K562 (cell line): Measurements from ENCODE around the gene NPIPB2. TPM values are rescaled to one million over a fixed set of nuclear protein-coding genes. Genes with fewer than 3 reads are reported as not detected.
A peak's percentile ranks its signal among the peaks of the same experiment; 100 is the strongest.

ENCODE experiments used
- ATF1 ChIP-seq, 2 experiments: fragments of 450-650 bp in 1 of 2; IDR thresholded peaks; 2 replicates each; pipeline ENCODE4 v1.6.1; 2016; ENCODE audit warnings: missing compliant biosample characterization in 1 of 2, missing genetic modification characterization in 1 of 2
- BMI1 ChIP-seq: fragments of 150-350 bp; IDR thresholded peaks from 2 replicates; pipeline ENCODE4 v1.6.1; 2014; ENCODE audit warnings: low read length
- DPF2 ChIP-seq: fragments of 450-650 bp; IDR thresholded peaks from 2 replicates; pipeline ENCODE4 v1.6.1; 2016
- ESRRB ChIP-seq: fragments of 250-450 bp; sonication (Bioruptor Pico); IDR thresholded peaks from 2 replicates; pipeline ENCODE4 v1.5.0; 2020; ENCODE audit warnings: mild to moderate bottlenecking, moderate library complexity, borderline replicate concordance
- FOXP4 ChIP-seq: sonication (generic); formaldehyde crosslinking; IDR thresholded peaks from 2 replicates; pipeline ENCODE4 v1.8.0; 2022; ENCODE audit warnings: mild to moderate bottlenecking, missing genetic modification reagents, borderline replicate concordance
- GMEB1 ChIP-seq: fragments of 250-450 bp; sonication (Bioruptor Pico); IDR thresholded peaks from 2 replicates; pipeline ENCODE4 v1.4.0; 2020; ENCODE audit warnings: mild to moderate bottlenecking
- HSF4 ChIP-seq: fragments of 250-450 bp; sonication (Bioruptor Pico); IDR thresholded peaks from 2 replicates; pipeline ENCODE4 v2.1.2; 2022; ENCODE audit warnings: mild to moderate bottlenecking, moderate library complexity, borderline replicate concordance
- NELFE ChIP-seq: IDR thresholded peaks from 2 replicates; pipeline ENCODE4 v1.6.1; 2011; ENCODE audit warnings: mild to moderate bottlenecking; ENCODE audit not compliant: insufficient read depth, insufficient read length
- NFE2 ChIP-seq: IDR thresholded peaks from 2 replicates; pipeline ENCODE4 v1.6.1; 2014; ENCODE audit warnings: antibody characterized with exemption, low read depth
- PHB ChIP-seq: fragments of 250-450 bp; sonication (Bioruptor Pico); IDR thresholded peaks from 2 replicates; pipeline ENCODE4 v1.5.0; 2021
- PHB2 ChIP-seq: fragments of 450-650 bp; IDR thresholded peaks from 2 replicates; pipeline ENCODE4 v1.6.1; 2017; ENCODE audit warnings: low read depth
- POLR2G ChIP-seq: fragments of 200-400 bp; formaldehyde crosslinking; IDR thresholded peaks from 2 replicates; pipeline ENCODE4 v1.6.1; 2017; ENCODE audit warnings: low read depth, mild to moderate bottlenecking, antibody characterized with exemption, low read length, moderate library complexity
- RBM17 ChIP-seq: fragments of 200-400 bp; formaldehyde crosslinking; IDR thresholded peaks from 2 replicates; pipeline ENCODE4 v1.6.1; 2017; ENCODE audit warnings: low read depth, mild to moderate bottlenecking, low read length, borderline replicate concordance
- RNF2 ChIP-seq: sonication (generic); IDR thresholded peaks from 2 replicates; pipeline ENCODE4 v1.6.1; 2016
- SIX5 ChIP-seq, 2 experiments: IDR thresholded peaks; 2 replicates each; pipeline ENCODE4 v1.6.1; 2011; ENCODE audit warnings: low read length in 2 of 2, borderline replicate concordance in 1 of 2, low read depth in 1 of 2, mild to moderate bottlenecking in 1 of 2, moderate library complexity in 1 of 2; ENCODE audit not compliant: insufficient read depth in 1 of 2
- TAL1 ChIP-seq: fragments of 450-650 bp; IDR thresholded peaks from 2 replicates; pipeline ENCODE4 v1.6.1; 2016; ENCODE audit warnings: mild to moderate bottlenecking
- TCFL5 ChIP-seq: fragments of 250-450 bp; sonication (Bioruptor Pico); conservative IDR thresholded peaks from 2 replicates; pipeline ENCODE4 v1.6.1; 2021; ENCODE audit warnings: mild to moderate bottlenecking, moderate library complexity, matching md5 sums
- TFAM ChIP-seq: fragments of 250-450 bp; sonication (Bioruptor Pico); conservative IDR thresholded peaks from 2 replicates; pipeline ENCODE4 v1.5.0; 2021; ENCODE audit warnings: mild to moderate bottlenecking, moderate library complexity
- ZBTB17 ChIP-seq: fragments of 450-650 bp; formaldehyde crosslinking; IDR thresholded peaks from 2 replicates; pipeline ENCODE4 v1.4.0; 2020; ENCODE audit warnings: mild to moderate bottlenecking
- ZBTB43 ChIP-seq: sonication (generic); formaldehyde crosslinking; IDR thresholded peaks from 2 replicates; pipeline ENCODE4 v1.8.0; 2023; ENCODE audit warnings: mild to moderate bottlenecking, missing genetic modification reagents
- ZBTB8A ChIP-seq: fragments of 450-650 bp; IDR thresholded peaks from 2 replicates; pipeline ENCODE4 v1.6.1; 2018; ENCODE audit warnings: mild to moderate bottlenecking, moderate library complexity; ENCODE audit not compliant: partially characterized antibody
- ZNF584 ChIP-seq: fragments of 200-800 bp; sonication (Bioruptor generic); IDR thresholded peaks from 2 replicates; pipeline ENCODE4 v1.6.1; 2016; ENCODE audit warnings: low read depth, mild to moderate bottlenecking, missing genetic modification characterization, missing compliant biosample characterization
- polyA plus RNA-seq, 8 experiments: library from polyadenylated mRNA; depleted of rRNA in 4 of 8; stranded (reverse) in 5 of 8; unstranded in 3 of 8; fragments of >200 nt; fragmentation: Nextera tagmentation in 2 of 8; fragmentation: Illumina TruSeq in 1 of 8; extraction: Ambion mirVana in 2 of 8; extraction: Trizol in 1 of 8; gene quantifications; 2 replicates each; pipeline versions ENCODE4 v1.2.1 to v1.2.3, GENCODE V29; 2011 to 2014; ENCODE audit warnings: inconsistent platforms in 1 of 8, missing spikeins in 1 of 8
- total RNA-seq, 7 experiments: library from RNA; depleted of rRNA in 6 of 7; stranded (reverse); fragments of >200 nt in 6 of 7; fragmentation: Illumina TruSeq in 2 of 7; extraction: Trizol in 2 of 7; gene quantifications; 2 replicates each; pipeline versions ENCODE4 v1.2.1 to v1.2.3, GENCODE V29; 2011 to 2021; ENCODE audit warnings: low replicate concordance in 1 of 7

NPIPB2 gene
- total and polyA plus RNA-seq, 9 of the 15 experiments (the other 6 are each of a cell fraction or from before 2014, with no cell fraction given) = 0.21 to 2.9 (median 1.6) TPM; not detected in 1

GRCh38 chr16:11915644-11916523, 26.0 kb downstream of the NPIPB2 start, which contains the start of gene GSPT1 (continued):
- TF ChIP-seq ZBTB43 (CRISPR knock-in tag) (0 out of 2 replicates have a peak, but pooled peaks have one; percentile 34), RBM17 (no peak), PHB2 (no peak), TCFL5 (CRISPR knock-in tag) (peak; percentile 65; the same call in 1 of the 2 replicates), GMEB1 (CRISPR knock-in tag) (peak; percentile 78), ZBTB17 (peak; percentile 81), TFAM (CRISPR knock-in tag) (no peak), ESRRB (CRISPR knock-in tag) (no peak), POLR2G (peak; percentile 97), DPF2 (no peak), HSF4 (CRISPR knock-in tag) (no peak), ZBTB8A (peak; percentile 99), NELFE (no peak), SIX5 (IDR thresholded peaks at IDR 0.05; ENCODE audit: borderline replicate concordance in 1 of 2, insufficient read depth in 1 of 2, low read depth in 1 of 2, low read length in 2 of 2) (peak; percentile 96 to 99), NFE2 (no peak), BMI1 (no peak), FOXP4 (CRISPR knock-in tag) (no peak), ATF1 (CRISPR knock-in tag; IDR thresholded peaks at IDR 0.05) (no peak), ATF1 (tag; IDR thresholded peaks at IDR 0.05) (peak; percentile 92), PHB (CRISPR knock-in tag) (0 out of 2 replicates have a peak, but pooled peaks have one; percentile 75), ZNF584 (CRISPR knock-in tag) (peak; percentile 73; the same call in 1 of the 2 replicates), TAL1 (no peak; the same call in 1 of the 2 replicates), RNF2 (peak; percentile 64; the same call in 1 of the 2 replicates)
